Loucy (cell line): ENCODE measurements around the gene TGIF2.

Source experiments
- CTCF ChIP-seq: fragments of 200-600 bp; sonication (generic); conservative IDR thresholded peaks from 2 replicates; pipeline ENCODE4 v1.5.1; 2014; ENCODE audit warnings: mild to moderate bottlenecking, antibody characterized with exemption, low read length
- EZH2phosphoT487 ChIP-seq: fragments of 200-600 bp; IDR thresholded peaks from 2 replicates; pipeline ENCODE4 v1.6.1; 2018; ENCODE audit warnings: antibody characterized with exemption, mild to moderate bottlenecking, moderate library complexity, borderline replicate concordance

- TF ChIP-seq CTCF (no peak), EZH2phosphoT487 (no peak)
Measured at GRCh38 chr20:36634342-36634741, 60.9 kb downstream of the TGIF2 start.
